Measurements from ENCODE around the gene MIER3. TPM values are rescaled to one million over a fixed set of nuclear protein-coding genes. Genes with fewer than 3 reads are reported as not detected.

The MIER3 gene
- total RNA-seq, 4 donors from 2014 or later = 14.4 to 44.5 (median 23.6) TPM

- Histone ChIP-seq H3K9me3 (no peaks in the 10 kb centered on the region), H3K27ac (no peak overlapping the region), H3K27me3 (no peaks in the 10 kb centered on the region), H3K36me3 (no peaks in the 10 kb centered on the region), H3K4me3 (no peak overlapping the region), H3K4me1 (peaks cover 0 to 23% (median 0%) of the 10 kb centered on the region in 3 donors)
- TF ChIP-seq EP300 (IDR thresholded peaks at IDR 0.05) = no peak
- TF ChIP-seq POLR2A (IDR thresholded peaks at IDR 0.05) = no peak
- TF ChIP-seq POLR2AphosphoS5 (IDR thresholded peaks at IDR 0.05) = no peak
- ATAC-seq = no peak
- 89 to 100% methylated on average over 1 of the region's 1 CpG for WGBS, 2 donors (ENCODE audit: low coverage in 1 of 2)
Measured at GRCh38 chr5:56954262-56954661, 2.3 kb upstream of the MIER3 start.

GRCh38 chr5:56951126-56951945 lies 587 bp downstream of the MIER3 start:
- peak; percentile 41 for ATAC-seq
- H3K36me3 ChIP-seq = peaks cover 0 to 8% of the 10 kb centered on the region in 2 donors
- TF ChIP-seq POLR2A (IDR thresholded peaks at IDR 0.05) = no peak
- no peak for TF ChIP-seq CTCF (IDR thresholded peaks at IDR 0.05)
- TF ChIP-seq EP300 (IDR thresholded peaks at IDR 0.05) = no peak
- no peak for TF ChIP-seq POLR2AphosphoS5 (IDR thresholded peaks at IDR 0.05)

GRCh38 chr5:56950626-56951125 lies 1.2 kb downstream of the MIER3 start:
- H3K27ac ChIP-seq = peak overlapping the region; percentile 54 to 96 (median 92)
- peaks cover 0 to 14% of the 10 kb centered on the region in 2 donors for H3K36me3 ChIP-seq
- H3K9me3 ChIP-seq = no peaks in the 10 kb centered on the region
- ATAC-seq = peak; percentile 49
- H3K4me1 ChIP-seq = peaks cover 0 to 36% (median 0%) of the 10 kb centered on the region in 3 donors
- peak overlapping the region; percentile 70 to 78 for H3K4me3 ChIP-seq
- WGBS, 2 donors (ENCODE audit: low coverage in 1 of 2) = 0% methylated on average over 14 to 16 of the region's 33 CpGs
- H3K27me3 ChIP-seq = no peaks in the 10 kb centered on the region
- TF ChIP-seq CTCF (IDR thresholded peaks at IDR 0.05) = no peak
- no peak for TF ChIP-seq POLR2A (IDR thresholded peaks at IDR 0.05)
- TF ChIP-seq EP300 (IDR thresholded peaks at IDR 0.05) = no peak
- TF ChIP-seq POLR2AphosphoS5 (IDR thresholded peaks at IDR 0.05) = no peak

More at GRCh38 chr5:56951126-56951945, 587 bp downstream of the MIER3 start:
- Histone ChIP-seq H3K4me3 (peak overlapping the region; percentile 70 to 78), H3K4me1 (peaks cover 0 to 36% (median 0%) of the 10 kb centered on the region in 3 donors), H3K27ac (peak overlapping the region; percentile 54 to 96 (median 92)), H3K27me3 (no peaks in the 10 kb centered on the region), H3K9me3 (no peaks in the 10 kb centered on the region)
- WGBS, 2 donors (ENCODE audit: low coverage in 1 of 2) = 0% methylated on average over 1 of the region's 85 CpGs; no CpG with 5 or more reads in 1 of the 2 donors

- H3K4me3 ChIP-seq = no peak overlapping the region
- H3K27me3 ChIP-seq = no peaks in the 10 kb centered on the region
- no peak overlapping the region for H3K27ac ChIP-seq
- peaks cover 0 to 48% of the 10 kb centered on the region in 2 donors for H3K36me3 ChIP-seq
- H3K9me3 ChIP-seq = no peaks in the 10 kb centered on the region
- peaks cover 0 to 28% (median 0%) of the 10 kb centered on the region in 3 donors for H3K4me1 ChIP-seq
- no peak for ATAC-seq
- TF ChIP-seq CTCF (IDR thresholded peaks at IDR 0.05) (no peak), POLR2A (IDR thresholded peaks at IDR 0.05) (no peak), EP300 (IDR thresholded peaks at IDR 0.05) (no peak), POLR2AphosphoS5 (IDR thresholded peaks at IDR 0.05) (no peak)
Measured at GRCh38 chr5:56947052-56947451, 4.9 kb downstream of the MIER3 start.

- H3K27ac ChIP-seq = no peak overlapping the region
- H3K9me3 ChIP-seq = no peaks in the 10 kb centered on the region
- ATAC-seq = no peak
- H3K27me3 ChIP-seq = no peaks in the 10 kb centered on the region
- peaks cover 0 to 98% of the 10 kb centered on the region in 2 donors for H3K36me3 ChIP-seq
- WGBS, 2 donors (ENCODE audit: low coverage in 1 of 2) = 20 to 44% methylated on average over 1 of the region's 1 CpG
- no peaks in the 10 kb centered on the region for H3K4me1 ChIP-seq
- no peak for TF ChIP-seq POLR2A (IDR thresholded peaks at IDR 0.05)
- no peak for TF ChIP-seq POLR2AphosphoS5 (IDR thresholded peaks at IDR 0.05)
- TF ChIP-seq CTCF (IDR thresholded peaks at IDR 0.05) = no peak
- no peak for TF ChIP-seq EP300 (IDR thresholded peaks at IDR 0.05)
- no peak overlapping the region for H3K4me3 ChIP-seq
Measured at GRCh38 chr5:56941981-56942380, 9.9 kb downstream of the MIER3 start.

Data from gastroesophageal sphincter (tissue), 4 donors.